Measurements from ENCODE around the gene PNPLA6. TPM values are rescaled to one million over a fixed set of nuclear protein-coding genes. Genes with fewer than 3 reads are reported as not detected.

Gene PNPLA6
- total and polyA plus RNA-seq, 12 donors: 23.7 to 264 (median 111) TPM

DNA sequence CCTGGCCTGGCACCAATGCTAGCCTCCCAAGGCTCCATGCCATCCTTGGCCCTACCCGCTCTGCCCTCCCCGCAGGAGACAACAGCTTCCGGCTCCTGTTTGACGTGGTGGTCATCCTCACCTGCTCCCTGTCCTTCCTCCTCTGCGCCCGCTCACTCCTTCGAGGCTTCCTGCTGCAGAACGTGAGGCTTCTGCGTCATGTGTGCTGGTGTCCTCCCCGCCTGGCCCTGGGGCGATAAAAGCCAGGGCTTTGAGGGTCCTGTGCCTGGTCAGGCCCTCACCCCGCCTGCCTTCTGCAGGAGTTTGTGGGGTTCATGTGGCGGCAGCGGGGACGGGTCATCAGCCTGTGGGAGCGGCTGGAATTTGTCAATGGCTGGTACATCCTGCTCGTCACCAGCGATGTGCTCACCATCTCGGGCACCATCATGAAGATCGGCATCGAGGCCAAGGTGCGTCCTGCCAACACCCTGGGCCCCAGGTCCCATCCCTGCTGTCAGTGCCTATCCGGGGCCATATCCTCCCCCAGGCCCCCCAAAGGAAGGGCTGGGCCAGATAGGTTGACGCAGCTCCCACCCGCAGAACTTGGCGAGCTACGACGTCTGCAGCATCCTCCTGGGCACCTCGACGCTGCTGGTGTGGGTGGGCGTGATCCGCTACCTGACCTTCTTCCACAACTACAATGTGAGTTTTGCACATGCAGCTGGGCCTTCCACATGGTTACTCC is 6.8 kb upstream of the PNPLA6 start:
- no peaks in the 10 kb centered on the region for H3K9me3 ChIP-seq (replicated peaks in 1 of 3)
- 91 to 97% (median 93%) methylated on average over 13 to 32 of the region's 32 CpGs for WGBS, 4 donors
- intact Hi-C loops (cut with DNase I): loop anchor here in 1 of 2 donors (10.0 kb wide), 1 partner anchor 134 kb away; no protein-coding TSS in a partner anchor
- no peak overlapping the region for H3K27ac ChIP-seq
- H3K4me3 ChIP-seq: no peak overlapping the region
- no peak for TF ChIP-seq POLR2A (IDR thresholded peaks at IDR 0.05)
- TF ChIP-seq, protein P1, sequence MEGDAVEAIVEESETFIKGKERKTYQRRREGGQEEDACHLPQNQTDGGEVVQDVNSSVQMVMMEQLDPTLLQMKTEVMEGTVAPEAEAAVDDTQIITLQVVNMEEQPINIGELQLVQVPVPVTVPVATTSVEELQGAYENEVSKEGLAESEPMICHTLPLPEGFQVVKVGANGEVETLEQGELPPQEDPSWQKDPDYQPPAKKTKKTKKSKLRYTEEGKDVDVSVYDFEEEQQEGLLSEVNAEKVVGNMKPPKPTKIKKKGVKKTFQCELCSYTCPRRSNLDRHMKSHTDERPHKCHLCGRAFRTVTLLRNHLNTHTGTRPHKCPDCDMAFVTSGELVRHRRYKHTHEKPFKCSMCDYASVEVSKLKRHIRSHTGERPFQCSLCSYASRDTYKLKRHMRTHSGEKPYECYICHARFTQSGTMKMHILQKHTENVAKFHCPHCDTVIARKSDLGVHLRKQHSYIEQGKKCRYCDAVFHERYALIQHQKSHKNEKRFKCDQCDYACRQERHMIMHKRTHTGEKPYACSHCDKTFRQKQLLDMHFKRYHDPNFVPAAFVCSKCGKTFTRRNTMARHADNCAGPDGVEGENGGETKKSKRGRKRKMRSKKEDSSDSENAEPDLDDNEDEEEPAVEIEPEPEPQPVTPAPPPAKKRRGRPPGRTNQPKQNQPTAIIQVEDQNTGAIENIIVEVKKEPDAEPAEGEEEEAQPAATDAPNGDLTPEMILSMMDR (IDR thresholded peaks at IDR 0.05): no peak
- peaks cover 3 to 11% of the 10 kb centered on the region in 2 donors for H3K4me1 ChIP-seq (replicated peaks in 1 of 2)
- peak in 1 of 7 donors; percentile 50 for DNase-seq
- no peaks in the 10 kb centered on the region for H3K27me3 ChIP-seq
- peaks cover 0 to 57% of the 10 kb centered on the region in 2 donors for H3K36me3 ChIP-seq (replicated peaks in 1 of 2)

DNA sequence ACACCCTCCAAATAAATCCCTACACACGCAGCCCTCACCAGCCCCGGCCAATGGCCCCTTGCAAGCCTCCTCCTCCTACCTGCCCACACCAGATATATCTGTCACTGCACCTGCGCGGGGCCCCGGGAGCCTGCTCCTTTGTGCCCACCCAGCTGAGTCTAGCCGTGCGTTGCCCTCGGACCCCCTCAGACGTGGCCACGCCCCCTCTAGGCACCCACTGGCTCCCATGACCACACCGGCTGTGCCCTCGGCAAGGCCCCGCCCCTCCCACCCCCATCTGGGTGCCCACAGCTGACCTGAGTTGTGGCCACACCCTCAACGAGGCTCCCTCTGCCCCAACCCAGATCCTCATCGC is 6.3 kb upstream of the PNPLA6 start:
- Histone ChIP-seq H3K4me3 (no peak overlapping the region), H3K27ac (no peak overlapping the region), H3K36me3 (replicated peaks in 1 of 2) (peaks cover 0 to 57% of the 10 kb centered on the region in 2 donors), H3K27me3 (no peaks in the 10 kb centered on the region), H3K4me1 (replicated peaks in 1 of 2) (peaks cover 3 to 6% of the 10 kb centered on the region in 2 donors), H3K9me3 (replicated peaks in 1 of 3) (no peaks in the 10 kb centered on the region)
- 82 to 88% (median 85%) methylated on average over 12 to 15 of the region's 15 CpGs for WGBS, 4 donors
- DNase-seq: peak in 1 of 7 donors; percentile 53
- intact Hi-C loops (cut with DNase I): loop anchor here in 1 of 2 donors (10.0 kb wide), 1 partner anchor 134 kb away; no protein-coding TSS in a partner anchor
- TF ChIP-seq POLR2A (IDR thresholded peaks at IDR 0.05): no peak
- TF ChIP-seq, protein P1 (IDR thresholded peaks at IDR 0.05): no peak

DNA sequence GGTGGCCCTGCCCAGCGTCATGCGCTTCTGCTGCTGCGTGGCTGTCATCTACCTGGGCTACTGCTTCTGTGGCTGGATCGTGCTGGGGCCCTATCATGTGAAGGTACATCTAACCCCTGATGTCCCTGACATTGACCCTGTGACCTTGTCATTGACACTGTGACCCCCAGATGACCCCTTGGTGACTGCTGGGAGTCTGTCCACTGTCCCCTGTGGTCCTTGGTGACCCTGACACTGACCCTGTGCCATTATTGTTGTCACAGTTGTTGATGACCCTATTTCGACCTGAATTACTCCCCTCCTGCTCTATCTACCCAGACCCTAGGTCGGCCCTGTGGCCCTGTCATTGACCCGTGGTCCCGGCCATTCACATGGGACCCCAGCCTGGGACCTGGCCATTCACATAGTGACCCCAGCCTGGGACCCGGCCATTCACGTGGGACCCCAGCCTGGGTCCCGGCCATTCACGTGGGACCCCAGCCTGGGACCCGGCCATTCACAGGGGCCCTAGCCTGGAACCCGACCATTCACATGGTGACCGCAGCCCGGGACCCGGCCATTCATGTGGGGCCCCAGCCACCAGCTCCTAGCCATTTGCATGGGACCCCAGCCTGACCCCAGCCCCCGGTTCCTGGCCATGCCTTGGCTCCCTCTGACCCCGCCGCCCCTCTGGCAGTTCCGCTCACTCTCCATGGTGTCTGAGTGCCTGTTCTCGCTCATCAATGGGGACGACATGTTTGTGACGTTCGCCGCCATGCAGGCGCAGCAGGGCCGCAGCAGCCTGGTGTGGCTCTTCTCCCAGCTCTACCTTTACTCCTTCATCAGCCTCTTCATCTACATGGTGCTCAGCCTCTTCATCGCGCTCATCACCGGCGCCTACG is 5.7 kb upstream of the PNPLA6 start:
- no peak overlapping the region for H3K4me3 ChIP-seq
- H3K27ac ChIP-seq: no peak overlapping the region
- 90 to 96% (median 95%) methylated on average over 17 to 33 of the region's 33 CpGs for WGBS, 4 donors
- no peaks in the 10 kb centered on the region for H3K9me3 ChIP-seq (replicated peaks in 1 of 3)
- no peak for TF ChIP-seq POLR2A (IDR thresholded peaks at IDR 0.05)
- TF ChIP-seq, protein P1 (IDR thresholded peaks at IDR 0.05): no peak
- H3K27me3 ChIP-seq: no peaks in the 10 kb centered on the region
- peaks cover 0 to 57% of the 10 kb centered on the region in 2 donors for H3K36me3 ChIP-seq (replicated peaks in 1 of 2)
- peaks cover 3% of the 10 kb centered on the region in 2 donors for H3K4me1 ChIP-seq (replicated peaks in 1 of 2)
- DNase-seq: no peak
- intact Hi-C loops (cut with DNase I): loop anchor here (10.0 kb wide), 3 partner anchors 135 to 175 kb away; no protein-coding TSS in a partner anchor
